SK-N-SH treated with all-trans-retinoic acid at 6 μM for 48 hours (cell line): ENCODE data around the gene CDKN2B.

Experiments
- ATAC-seq: fragments of 200-7000 bp; cut with Tn5 transposase; 3 replicates; pipeline ENCODE4 v1.9.1; 2020; ENCODE audit warnings: mild to moderate bottlenecking, moderate library complexity
- ARNTL ChIP-seq: fragments of 450-650 bp; formaldehyde crosslinking; IDR thresholded peaks from 2 replicates; pipeline ENCODE4 v1.5.0; 2020; ENCODE audit warnings: low read depth, mild to moderate bottlenecking, moderate library complexity, borderline replicate concordance
- BACH2 ChIP-seq: fragments of 250-450 bp; sonication (Bioruptor Pico); IDR thresholded peaks from 2 replicates; pipeline ENCODE4 v1.9.0; 2021; ENCODE audit warnings: mild to moderate bottlenecking, borderline replicate concordance
- CSDC2 ChIP-seq: fragments of 250-450 bp; sonication (Bioruptor Pico); IDR thresholded peaks from 2 replicates; pipeline ENCODE4 v1.5.0; 2020; ENCODE audit warnings: mild to moderate bottlenecking, moderate library complexity
- CSRNP3 ChIP-seq: fragments of 250-450 bp; sonication (Bioruptor Pico); IDR thresholded peaks from 2 replicates; pipeline ENCODE4 v1.5.1; 2021; ENCODE audit warnings: mild to moderate bottlenecking, moderate library complexity
- GLIS3 ChIP-seq: fragments of 250-450 bp; sonication (Bioruptor Pico); IDR thresholded peaks from 2 replicates; pipeline ENCODE4 v1.5.0; 2020; ENCODE audit warnings: mild to moderate bottlenecking, moderate library complexity
- ISL1 ChIP-seq: fragments of 250-450 bp; sonication (Bioruptor Pico); IDR thresholded peaks from 2 replicates; pipeline ENCODE4 v2.1.2; 2022; ENCODE audit warnings: mild to moderate bottlenecking, moderate library complexity
- PATZ1 ChIP-seq: fragments of 250-450 bp; sonication (Bioruptor Pico); IDR thresholded peaks from 2 replicates; pipeline ENCODE4 v1.8.0; 2020; ENCODE audit warnings: mild to moderate bottlenecking, moderate library complexity, borderline replicate concordance
- POU6F1 ChIP-seq: fragments of 250-450 bp; sonication (Bioruptor Pico); IDR thresholded peaks from 2 replicates; pipeline ENCODE4 v1.8.0; 2021; ENCODE audit warnings: low read depth, mild to moderate bottlenecking, moderate library complexity, borderline replicate concordance
- PPARA ChIP-seq: fragments of 250-450 bp; sonication (Bioruptor Pico); IDR thresholded peaks from 2 replicates; pipeline ENCODE4 v1.5.0; 2020; ENCODE audit warnings: mild to moderate bottlenecking, borderline replicate concordance
- SNAI2 ChIP-seq: fragments of 250-450 bp; sonication (Bioruptor Pico); IDR thresholded peaks from 2 replicates; pipeline ENCODE4 v1.5.0; 2020; ENCODE audit warnings: mild to moderate bottlenecking, moderate library complexity
- TCF4 ChIP-seq: fragments of 250-450 bp; sonication (Bioruptor Pico); IDR thresholded peaks from 2 replicates; pipeline ENCODE4 v1.8.0; 2021; ENCODE audit warnings: mild to moderate bottlenecking, moderate library complexity, borderline replicate concordance
- TOX ChIP-seq: fragments of 250-450 bp; sonication (Bioruptor Pico); IDR thresholded peaks from 2 replicates; pipeline ENCODE4 v1.8.0; 2021; ENCODE audit warnings: mild to moderate bottlenecking, moderate library complexity, borderline replicate concordance
- TSHZ2 ChIP-seq: fragments of 250-450 bp; sonication (Bioruptor Pico); IDR thresholded peaks from 2 replicates; pipeline ENCODE4 v1.5.0; 2020; ENCODE audit warnings: mild to moderate bottlenecking, moderate library complexity
- ZC3H10 ChIP-seq: fragments of 250-450 bp; sonication (Bioruptor Pico); IDR thresholded peaks from 2 replicates; pipeline ENCODE4 v1.5.1; 2021; ENCODE audit warnings: mild to moderate bottlenecking, moderate library complexity
- ZFP3 ChIP-seq: fragments of 250-450 bp; sonication (Bioruptor Pico); IDR thresholded peaks from 2 replicates; pipeline ENCODE4 v1.5.0; 2020; ENCODE audit warnings: mild to moderate bottlenecking, moderate library complexity
- ZNF565 ChIP-seq: fragments of 450-650 bp; formaldehyde crosslinking; conservative IDR thresholded peaks from 2 replicates; pipeline ENCODE4 v1.5.0; 2020; ENCODE audit warnings: low read depth, mild to moderate bottlenecking, moderate library complexity
- ZNF70 ChIP-seq: fragments of 450-650 bp; formaldehyde crosslinking; IDR thresholded peaks from 2 replicates; pipeline ENCODE4 v1.5.0; 2020; ENCODE audit warnings: mild to moderate bottlenecking, moderate library complexity
- ZNF8 ChIP-seq: fragments of 450-650 bp; formaldehyde crosslinking; IDR thresholded peaks from 2 replicates; pipeline ENCODE4 v1.5.0; 2020; ENCODE audit warnings: mild to moderate bottlenecking, moderate library complexity

The CDKN2B gene

GRCh38 chr9:21996858-21997257 lies 12.2 kb downstream of the CDKN2B start:
- no peak for TF ChIP-seq SNAI2 (CRISPR knock-in tag)
- no peak for ATAC-seq

- ATAC-seq, result no peak
- TF ChIP-seq PATZ1 (CRISPR knock-in tag) (no peak), ARNTL (CRISPR knock-in tag) (no peak), TCF4 (CRISPR knock-in tag) (no peak), ZNF8 (CRISPR knock-in tag) (no peak), ISL1 (CRISPR knock-in tag) (no peak), SNAI2 (CRISPR knock-in tag) (no peak), TSHZ2 (no peak), ZC3H10 (no peak), POU6F1 (CRISPR knock-in tag) (no peak), ZNF70 (CRISPR knock-in tag) (no peak), TOX (no peak), ZNF565 (CRISPR knock-in tag) (no peak), CSRNP3 (CRISPR knock-in tag) (no peak), PPARA (no peak)
These were observed 12.7 kb downstream of the CDKN2B start for GRCh38 chr9:21996438-21996837.

- ATAC-seq, result peak; percentile 44
- TF ChIP-seq BACH2 (CRISPR knock-in tag) (no peak), CSRNP3 (CRISPR knock-in tag) (no peak), ARNTL (CRISPR knock-in tag) (no peak), PPARA (no peak), CSDC2 (CRISPR knock-in tag) (no peak), ISL1 (CRISPR knock-in tag) (no peak), TOX (no peak), ZC3H10 (no peak), TCF4 (CRISPR knock-in tag) (no peak), ZFP3 (CRISPR knock-in tag) (no peak), GLIS3 (no peak), TSHZ2 (no peak), ZNF70 (CRISPR knock-in tag) (no peak), ZNF565 (CRISPR knock-in tag) (no peak)
These were observed 13.3 kb downstream of the CDKN2B start for GRCh38 chr9:21995666-21996398.
